TTC549 (cell line): ENCODE results near the gene DSCAML1.
"Not testable (repeated sequence)": the region's sequence is repeated elsewhere in the genome, so short reads cannot be mapped to it uniquely, and the experiment has no call there.

Experiments used
- FAIRE-seq: peaks from 2 replicates; lab custom pipeline; 2012; peaks lifted over from hg19 to GRCh38; lab: Jason Lieb, UNC

The DSCAML1 gene

DNA sequence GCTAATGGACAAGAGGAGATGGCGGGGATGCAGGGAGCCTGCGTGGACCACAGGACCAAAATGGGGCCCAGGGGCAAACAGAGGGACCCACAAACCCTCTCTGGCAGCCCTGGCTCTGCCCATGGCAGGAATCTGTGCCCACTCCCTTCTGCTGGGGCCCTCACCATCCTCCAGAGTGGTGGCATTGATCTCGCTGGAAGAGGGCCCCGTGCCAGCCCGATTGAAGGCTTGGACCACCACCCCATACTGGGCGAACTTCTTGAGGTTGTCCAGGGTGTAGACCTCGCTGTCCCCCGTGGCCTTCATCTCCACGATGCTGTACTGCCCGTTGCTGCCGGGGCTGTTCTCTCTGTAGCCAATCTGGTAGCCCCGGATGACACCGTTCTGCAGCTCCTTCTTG is 332.2 kb downstream of the DSCAML1 start:
- FAIRE-seq, result no peak

DNA sequence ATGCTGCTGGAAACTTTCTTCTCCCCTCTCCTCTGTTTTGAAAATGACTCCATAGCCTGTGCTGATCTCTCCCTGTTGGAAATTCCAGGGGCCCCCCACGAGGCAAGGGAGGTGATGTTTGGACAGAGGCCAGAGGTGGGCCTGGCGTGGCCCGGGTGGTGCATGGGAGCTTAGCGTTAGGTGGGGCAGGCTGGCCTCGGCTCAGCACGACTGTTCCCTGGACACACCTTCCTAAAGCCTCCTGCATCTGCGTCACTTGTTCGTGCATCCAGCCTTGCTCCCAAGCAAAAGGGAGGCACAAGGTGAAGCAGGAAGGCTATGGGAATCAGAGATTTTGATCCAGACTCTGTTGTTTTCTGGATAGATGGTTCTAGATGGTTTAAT is 334.2 kb downstream of the DSCAML1 start:
- FAIRE-seq, result no peak

DNA sequence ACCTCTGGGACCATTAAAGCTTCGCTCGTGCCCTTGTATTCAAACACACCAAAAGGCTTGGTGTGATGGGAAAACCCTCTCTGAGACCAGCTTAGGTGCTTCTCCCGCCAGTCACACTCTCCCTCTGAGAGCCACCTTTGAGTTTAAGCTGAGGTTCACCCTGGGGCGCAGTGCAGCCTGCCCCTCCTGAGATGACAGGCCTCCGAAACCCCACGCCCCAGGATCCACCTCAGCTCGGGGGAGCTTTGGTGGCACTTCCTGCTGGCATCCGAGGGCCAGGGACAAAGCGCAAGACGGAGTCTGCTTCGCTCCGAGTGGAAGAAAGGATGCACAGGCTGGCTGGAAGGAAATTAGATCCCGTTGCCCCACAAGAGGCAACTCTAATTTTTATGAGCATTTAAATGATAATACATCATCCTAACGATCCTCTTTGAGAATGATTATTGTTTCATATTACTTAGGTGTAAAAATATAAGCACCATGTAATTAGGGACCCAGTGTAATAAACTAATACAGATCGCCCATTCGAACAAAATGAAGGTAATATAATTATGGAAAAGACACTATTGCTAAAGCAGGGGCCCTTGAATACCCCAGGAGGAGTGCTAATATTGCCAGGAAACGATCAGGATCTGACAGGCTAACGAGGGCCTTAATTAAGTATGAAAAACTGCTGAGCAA is 334.7 kb downstream of the DSCAML1 start:
- no peak for FAIRE-seq

DNA sequence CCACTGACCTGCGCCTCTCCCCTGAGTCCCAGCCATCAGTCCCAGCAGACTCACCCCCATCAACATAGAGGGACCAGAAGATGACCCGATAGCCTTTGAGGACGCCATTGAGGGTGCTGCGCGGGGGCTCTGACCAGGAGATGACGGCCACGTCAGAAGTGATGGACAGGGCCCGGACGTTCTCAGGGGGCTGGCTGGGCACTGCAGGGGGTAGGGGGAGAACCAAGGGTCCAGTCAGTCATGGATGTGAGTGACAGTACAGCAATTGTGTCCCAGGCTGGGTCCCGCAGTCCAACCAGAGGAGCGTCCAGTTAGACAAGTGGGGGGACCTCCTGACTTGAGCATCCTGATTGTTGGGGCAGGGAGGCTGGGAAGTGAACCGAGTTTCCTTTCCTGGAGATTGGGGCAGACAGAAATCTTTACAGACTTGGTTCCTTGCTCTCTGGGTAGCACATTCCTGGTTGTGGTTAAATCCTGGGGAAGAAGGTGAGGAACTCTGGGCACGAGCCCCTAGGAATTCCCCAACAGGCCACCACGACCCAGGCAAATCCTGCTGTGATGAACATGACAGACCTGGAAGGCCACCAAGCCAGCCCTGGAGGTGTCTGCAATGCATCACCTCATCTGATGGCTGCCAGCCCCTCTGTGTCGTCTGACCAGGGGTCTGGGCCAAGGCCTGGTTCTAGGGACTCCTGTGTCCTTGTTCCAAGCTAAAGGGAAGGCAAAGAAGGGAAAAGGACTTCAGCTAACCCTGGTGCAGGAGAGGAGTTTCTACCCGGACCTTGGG is 335.4 kb downstream of the DSCAML1 start:
- FAIRE-seq, result no peak

DNA sequence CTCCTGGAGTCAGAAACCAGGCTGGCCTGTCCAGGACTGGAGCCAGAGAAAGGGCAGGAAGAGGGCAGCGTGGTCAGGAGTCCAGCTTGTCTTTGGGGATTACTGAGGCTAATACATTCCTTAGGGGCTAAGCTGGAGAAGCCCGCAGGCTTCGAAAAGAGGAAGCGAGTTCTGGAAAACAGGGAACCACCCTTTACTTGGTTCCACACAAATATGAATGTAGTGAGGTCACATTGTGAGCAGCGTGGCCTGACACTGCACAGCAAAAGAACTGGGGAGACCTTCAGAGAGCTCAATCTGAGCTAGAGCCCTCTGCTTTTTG is 337.1 kb downstream of the DSCAML1 start:
- no peak for FAIRE-seq

DNA sequence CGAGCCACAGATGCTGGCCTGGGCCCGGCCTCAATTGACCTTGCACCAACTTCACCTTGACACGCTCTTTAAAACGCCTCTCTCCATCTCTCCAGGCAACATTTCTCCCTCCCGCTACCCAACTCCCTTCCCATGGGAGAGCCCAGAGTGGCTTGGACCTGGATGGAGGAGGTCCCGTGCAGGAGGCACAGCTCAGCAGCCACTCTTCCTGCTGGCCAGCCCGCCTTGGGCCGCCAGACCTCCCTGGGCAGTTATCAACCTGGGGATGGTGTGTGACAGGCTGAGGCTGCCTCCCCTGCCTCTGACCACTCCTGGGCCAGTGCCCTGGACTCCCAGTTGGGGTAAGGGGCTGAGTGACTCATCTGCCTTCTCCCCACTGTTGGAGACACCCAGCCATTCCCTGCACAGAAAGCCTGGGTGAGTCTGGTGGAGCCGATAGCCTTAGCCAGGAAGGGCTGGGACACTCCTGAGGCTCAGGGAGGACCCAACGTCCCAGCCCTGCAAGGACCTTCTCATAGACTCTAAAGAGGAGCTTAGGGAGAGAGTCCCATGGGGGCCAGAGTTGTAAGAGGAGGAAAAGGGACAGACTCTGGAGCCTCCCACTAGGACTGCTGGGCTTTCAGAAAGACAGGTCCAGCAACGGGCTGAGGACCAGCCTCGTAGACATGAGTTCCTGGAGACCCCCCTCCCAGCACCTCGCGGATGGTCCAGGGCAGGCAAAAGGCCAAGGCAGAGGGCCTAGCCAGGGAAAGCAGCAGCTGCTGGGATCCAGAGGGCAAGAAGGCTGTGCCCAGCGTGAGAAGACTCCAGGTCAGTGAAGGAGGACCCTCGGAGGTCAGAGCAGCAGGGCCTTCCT is 337.7 kb downstream of the DSCAML1 start:
- FAIRE-seq, result no peak

DNA sequence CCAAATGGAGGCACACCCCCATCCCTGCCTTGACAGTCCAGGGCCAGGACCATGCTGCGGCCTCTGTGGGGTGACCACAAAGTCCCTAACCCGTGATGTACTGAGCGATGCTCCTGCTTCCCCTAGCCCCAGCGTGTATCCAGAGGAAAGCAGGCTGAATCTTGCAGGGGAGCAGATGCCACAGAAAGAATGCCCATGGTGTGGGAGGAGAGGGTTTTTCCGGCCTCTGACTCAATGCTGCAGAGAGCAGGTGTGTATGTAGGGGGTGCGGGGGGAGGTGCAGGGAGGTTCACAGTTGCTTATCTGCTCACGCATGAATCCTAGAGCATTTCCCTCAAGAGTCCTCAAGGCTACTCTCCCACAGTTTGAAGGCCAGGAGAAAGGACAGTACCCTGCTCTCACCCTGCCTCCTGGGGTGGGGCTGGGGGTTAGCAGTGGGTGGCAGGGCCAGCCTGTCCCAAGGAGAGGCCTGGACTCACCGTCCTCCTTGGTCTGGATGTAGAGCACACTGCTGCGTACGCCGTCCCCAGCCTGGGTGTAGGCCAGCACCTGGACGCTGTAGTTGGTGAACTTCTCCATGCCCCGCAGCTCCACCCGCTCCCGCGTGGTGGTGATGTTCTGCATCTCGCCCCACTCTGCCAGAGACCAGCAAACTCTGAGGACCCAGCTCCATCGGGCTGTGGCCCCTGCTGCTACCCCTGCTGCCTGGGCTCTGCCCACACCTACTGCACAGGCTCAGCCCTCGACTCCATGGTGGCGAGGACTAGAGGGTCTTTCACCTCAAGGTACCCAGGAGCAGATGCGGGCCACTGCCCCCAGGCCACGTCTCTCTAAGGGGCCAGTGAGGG is 338.5 kb downstream of the DSCAML1 start:
- FAIRE-seq, result no peak

DNA sequence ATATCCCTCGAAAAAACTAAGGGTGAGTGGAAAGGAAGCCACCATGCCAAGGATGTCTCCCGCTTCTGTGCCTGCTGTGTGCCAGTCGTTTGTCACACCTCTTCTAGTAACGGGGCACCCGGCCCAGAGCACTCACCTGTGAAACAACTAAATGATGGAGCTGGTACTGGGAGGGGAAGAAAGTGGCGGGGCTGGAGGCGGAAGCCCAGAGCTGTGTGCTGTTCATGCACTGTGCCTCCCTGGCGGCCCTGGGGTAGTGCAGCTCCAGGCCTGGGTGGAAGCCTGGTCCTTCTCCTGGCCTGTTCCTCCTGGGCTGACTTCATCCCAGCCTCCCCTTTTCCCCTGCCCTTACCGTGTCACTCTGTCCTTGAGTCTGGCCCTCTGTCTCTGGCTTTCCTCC is 339.2 kb downstream of the DSCAML1 start:
- FAIRE-seq, result no peak

DNA sequence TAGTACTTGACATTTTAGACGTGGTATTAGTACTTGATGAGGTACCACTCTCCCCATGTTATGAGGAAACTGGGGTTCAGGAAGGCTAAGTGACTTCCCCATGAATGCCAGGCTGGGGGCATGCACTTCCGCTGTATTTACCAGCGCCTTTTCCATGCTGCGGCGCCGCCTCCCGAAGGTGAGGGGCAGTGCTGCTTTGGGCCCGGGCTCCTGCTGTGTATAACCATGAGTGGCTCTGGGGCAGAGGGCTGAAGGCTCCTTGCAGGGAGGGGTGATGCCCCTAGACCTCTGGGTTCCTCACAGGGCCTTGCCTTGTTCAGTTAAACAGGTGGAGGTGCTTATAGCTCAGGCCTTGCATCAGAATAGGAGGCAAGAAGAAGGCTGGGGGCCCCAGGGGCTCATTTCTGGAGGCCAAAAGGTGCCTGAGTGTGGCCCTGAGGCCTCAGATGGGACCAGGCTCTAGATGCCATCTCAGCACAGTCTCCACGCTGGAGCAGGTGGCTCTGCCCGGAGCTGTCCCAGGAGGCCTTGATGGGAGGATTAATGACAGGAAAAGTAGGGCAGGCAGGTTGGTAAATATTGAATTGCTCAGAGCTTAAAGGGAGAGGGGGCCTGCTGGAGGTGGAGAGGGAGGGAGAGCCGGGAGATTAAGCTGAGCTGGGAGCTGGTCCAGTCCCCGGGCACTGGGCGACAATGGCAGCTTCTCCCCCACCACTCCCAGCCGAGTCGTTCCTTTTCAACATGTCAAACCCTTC is 339.8 kb downstream of the DSCAML1 start:
- no peak for FAIRE-seq

DNA sequence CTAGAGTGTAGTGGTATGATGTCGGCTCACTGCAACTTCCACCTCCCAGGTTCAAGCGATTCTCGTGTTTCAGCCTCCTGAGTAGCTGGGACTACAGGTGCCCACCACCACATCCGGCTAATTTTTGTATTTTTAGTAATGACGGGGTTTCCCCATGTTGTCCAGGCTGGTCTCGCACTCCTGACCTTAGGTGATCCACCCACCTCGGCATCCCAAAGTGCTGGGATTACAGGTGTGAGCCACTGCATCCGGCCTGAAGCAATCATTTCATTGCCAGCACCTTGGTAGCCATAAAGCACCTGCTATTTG is 340.3 kb downstream of the DSCAML1 start:
- not testable (repeated sequence) for FAIRE-seq

DNA sequence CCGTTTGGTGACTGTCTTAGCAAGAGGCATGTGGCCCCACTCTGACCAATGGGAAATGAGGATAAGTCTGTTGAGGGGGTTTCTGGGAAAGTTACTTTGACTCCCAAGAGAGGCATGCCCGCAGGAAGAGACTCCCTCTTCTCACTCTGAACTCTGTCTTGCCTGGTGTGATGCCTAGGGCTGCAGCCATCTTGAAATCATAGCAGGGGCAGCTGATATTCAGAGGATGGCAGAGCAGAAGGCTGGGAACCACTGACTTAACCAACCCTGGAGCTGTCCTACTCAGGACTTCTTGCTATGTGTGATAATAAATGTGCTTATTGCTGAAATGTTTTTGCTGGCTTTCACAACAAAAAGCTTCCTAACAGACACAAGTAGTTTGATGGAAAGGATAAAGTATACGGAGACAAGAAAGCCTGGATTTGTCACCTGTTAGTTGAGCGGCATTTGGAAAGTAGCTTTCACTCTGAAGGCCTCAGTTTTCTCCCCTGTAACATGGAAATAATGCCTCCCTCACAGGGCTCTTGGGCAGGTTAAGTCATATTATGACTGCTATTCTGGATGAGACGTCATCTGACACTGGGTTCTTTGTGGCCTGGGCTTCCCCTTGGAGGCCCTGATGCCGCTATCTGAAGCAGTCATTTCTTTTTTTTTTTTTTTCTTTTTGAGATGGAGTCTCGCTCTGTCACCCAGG is 340.8 kb downstream of the DSCAML1 start:
- FAIRE-seq, result no peak

DNA sequence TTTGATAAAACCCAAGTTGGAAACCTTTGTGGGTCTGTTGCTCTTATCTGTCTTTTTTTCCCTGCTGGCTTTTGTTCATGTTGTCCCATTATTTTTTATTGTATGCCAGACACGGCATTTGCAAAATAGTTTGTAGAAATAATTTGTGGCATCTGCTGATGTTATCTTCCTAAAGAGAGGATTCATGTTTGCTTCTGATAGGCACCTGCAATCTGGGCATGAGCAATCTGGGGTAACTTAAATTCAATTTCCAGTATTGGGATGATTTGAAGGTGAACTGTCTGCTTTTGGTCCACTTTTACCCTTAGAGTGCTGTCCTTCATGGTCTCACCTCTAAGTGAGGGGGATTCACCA is 342.5 kb downstream of the DSCAML1 start:
- FAIRE-seq, result no peak

DNA sequence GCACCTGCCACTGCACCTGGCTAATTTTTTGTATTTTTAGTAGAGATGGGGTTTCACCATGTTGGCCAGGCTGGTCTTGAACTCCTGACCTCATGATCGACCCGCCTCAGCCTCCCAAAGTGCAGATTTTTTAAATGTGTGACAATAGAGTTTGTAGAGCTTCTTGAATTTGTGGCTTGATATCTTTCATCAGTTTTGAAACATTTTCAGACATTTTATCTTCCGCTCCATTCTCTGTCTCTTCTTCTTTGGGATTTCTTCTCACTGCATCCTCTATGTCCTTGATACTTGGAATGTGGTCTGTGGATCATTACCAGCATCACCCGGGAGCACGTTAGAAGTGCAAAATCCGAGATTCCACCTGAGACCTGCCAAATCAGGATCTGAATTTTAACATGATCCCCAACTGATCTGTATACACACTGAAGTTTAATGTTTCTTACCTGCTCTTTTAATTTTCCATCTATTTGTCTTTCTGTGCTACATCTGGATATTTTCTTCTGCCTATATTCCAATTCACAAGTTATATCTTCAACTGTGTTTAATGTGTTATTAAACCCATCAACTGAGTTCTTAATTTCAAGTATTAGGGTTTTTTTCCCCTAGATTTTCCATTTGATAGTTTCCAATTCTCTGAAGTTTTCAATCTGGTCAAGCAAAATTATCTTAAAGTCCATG is 343.0 kb downstream of the DSCAML1 start:
- FAIRE-seq, result no peak

DNA sequence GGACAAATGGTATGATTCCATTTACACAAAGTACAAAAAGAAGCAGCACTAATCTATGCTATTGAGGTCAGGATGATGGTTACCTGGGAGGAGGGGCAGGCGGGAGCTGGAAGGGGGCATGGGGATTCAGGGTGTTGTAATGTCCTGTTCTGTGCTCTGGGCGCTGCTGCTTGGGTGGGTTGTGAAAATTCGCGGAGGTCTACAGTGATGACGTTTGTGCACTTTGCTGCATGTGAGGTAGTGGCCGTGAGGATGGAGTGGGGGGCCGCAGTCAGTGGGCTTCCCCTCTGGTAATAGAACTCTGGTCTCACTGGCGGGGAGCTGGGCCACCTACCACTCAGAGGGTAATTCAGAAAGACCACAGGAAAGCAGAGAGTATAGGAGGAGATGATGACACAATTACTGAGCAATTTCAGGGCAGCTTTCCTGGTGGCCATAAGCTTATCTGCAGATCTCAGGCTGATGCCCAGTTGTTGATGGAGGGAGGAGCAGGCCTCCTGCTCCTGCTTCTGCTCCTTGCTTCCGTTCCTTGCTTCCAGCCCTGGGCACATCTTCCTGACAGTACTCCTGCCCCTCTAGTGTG is 347.8 kb downstream of the DSCAML1 start:
- FAIRE-seq, result no peak

DNA sequence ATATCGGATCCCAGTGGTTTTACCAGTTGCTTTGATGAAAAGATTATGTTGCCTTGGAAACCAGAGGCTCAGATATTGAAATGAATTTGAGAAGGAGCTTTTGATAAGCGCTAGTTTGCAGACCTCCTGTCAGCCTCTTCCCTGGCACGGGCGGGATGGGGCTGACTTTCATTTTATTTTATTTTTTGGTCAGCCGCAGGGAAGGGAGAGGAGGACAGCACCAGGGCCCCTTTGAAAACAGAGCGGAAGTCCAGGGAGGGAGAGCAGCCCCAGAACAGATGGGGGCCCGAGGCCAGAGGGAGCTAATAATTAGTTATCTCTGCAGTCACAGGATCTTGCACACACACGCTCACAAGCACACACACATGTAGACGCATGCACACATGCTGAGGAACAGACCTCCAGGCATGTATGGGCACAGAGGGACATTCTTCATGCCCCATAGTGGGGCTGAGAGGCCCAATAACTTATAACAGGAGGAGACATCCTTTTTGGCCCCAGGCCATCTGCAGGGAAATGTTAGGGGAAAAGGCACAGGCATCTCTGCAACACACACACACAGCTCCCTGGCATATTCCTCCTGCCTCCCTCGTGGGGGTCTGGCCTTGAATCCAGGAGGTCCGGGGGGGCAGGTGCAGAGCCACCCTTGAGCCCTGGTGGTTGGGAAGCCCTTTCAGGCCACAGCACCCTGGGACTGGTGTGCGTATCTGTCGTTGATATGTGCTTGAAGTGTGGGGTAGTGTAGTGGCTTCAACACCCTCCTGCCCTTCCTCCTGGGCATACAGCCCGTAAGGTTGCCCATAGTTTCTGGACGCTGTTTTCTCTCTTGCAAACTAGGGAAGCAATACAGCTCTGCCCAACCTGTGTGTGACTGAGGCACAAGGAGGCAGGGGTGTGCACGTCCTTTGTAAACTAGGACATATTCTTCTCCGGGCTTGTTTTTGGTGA is 352.0 kb downstream of the DSCAML1 start:
- FAIRE-seq, result no peak

DNA sequence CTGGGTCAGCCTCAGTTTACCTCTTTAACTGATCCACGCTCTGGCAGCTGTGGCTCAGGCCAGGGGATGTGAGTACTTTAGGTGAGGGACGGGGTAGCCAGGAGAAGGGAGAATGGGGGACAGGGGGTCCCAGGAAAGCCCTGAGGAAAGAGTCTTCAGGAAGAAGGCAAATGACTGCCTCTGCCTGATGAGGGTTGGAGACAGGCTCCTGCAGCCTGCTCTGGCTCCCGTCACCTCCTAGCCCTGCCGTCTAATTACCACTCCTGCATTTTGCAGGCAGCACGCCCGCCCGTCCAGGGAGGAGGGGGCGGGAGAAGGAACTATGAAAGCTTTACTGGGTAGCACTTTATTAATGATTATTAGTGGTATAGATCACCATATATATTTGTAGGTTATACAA is 352.8 kb downstream of the DSCAML1 start:
- FAIRE-seq, result no peak

DNA sequence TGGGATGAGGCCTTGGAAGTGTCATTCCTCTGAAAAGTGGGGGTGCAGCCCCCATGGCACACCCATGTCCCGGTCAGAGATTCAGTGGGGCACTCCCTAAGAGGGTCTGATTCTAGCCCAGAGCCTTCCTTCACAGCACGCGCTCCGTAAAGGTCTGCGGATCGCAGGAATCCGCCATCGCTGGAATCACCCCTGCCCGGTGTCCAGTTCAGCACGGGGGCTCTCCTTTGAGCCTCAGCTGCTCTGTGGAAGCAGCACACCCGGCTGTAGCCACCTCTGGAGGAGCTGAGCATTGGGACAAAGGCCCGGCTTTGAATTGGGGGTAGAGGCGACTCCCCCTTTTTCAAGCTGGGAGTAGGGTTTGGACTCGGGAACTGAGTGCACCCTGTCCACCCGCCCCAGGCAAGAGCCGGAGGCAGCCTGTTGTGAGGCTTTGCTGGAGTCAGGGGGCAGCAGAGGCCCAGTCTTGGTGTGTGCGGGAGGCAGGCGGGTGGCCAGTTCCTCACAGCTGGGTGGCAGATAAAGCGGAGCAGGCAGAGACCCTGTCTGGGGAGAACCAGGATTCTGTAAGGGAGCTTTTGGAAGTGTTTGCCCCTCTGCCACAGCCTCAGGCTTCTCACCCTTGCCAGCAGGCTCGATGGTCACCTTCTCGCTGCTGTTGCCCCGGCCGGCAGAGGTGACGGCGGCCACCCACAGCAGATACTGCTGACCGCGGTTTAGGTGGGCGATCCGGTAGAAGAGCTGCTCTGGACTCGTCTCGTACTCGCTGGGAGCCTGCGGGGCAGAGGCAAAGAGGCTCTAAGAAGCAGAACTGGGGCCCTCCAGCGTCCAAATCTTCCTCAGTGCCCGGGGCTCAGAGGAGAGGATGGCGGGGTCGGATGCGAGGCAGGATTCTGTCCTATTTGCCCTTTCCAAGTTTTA is 353.5 kb downstream of the DSCAML1 start:
- FAIRE-seq, result no peak

DNA sequence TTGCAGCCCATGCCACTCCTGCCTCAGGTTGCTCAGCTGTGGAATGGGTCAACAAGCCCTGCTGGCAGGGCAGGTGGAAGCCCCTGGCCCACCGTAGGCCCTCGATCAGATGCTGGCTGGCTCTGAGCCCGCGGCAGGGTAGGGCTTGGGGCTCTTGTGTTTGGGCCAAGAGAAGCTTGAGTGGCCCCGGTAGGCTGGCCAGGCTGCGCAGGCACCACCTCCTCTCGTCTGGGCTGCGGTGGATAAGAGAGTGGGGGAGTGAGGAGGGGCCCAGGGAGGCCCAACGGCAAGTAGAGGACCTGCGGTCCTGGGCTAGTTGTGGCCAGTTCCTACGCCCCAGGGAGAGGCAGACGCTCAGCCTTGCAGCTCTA is 354.2 kb downstream of the DSCAML1 start:
- FAIRE-seq, result no peak
